ENCODE results near the gene CPE.

GRCh38 chr4:165360985-165361670 is 17.7 kb upstream of the CPE start:
- TF ChIP-seq CTCF (IDR thresholded peaks at IDR 0.05) (no peak), POLR2A (IDR thresholded peaks at IDR 0.05) (no peak)

Data from lower leg skin (tissue), 3 donors.